CD14-positive monocyte (primary cell): ENCODE data around the gene DCLRE1A. TPM values are rescaled to one million over a fixed set of nuclear protein-coding genes. Genes with fewer than 3 reads are reported as not detected.

Source experiments
- DNase-seq, 3 donors: peaks; one replicate each; pipeline ENCODE4 v3.0.0-alpha.2; 2011 to 2022
- H2AFZ ChIP-seq: 2 replicates; pipeline ENCODE4 v1.6.0; 2012; ENCODE audit warnings: mild to moderate bottlenecking, low read depth, low read length, inconsistent platforms; ENCODE audit not compliant: insufficient read depth, poor library complexity, severe bottlenecking
- H3K27ac ChIP-seq, 2 donors: 1 replicate in 1 of 2; 2 replicates in 1 of 2; pipeline ENCODE4 v1.5.1; 2012 to 2013; ENCODE audit warnings: low read length in 2 of 2, control low read depth in 1 of 2, inconsistent platforms in 1 of 2, low read depth in 1 of 2, mild to moderate bottlenecking in 1 of 2
- H3K27me3 ChIP-seq, 2 donors: one replicate each; pipeline versions ENCODE4 v1.6.0 to v1.6.1; 2011 to 2013; ENCODE audit warnings: low read length in 2 of 2; ENCODE audit not compliant: control insufficient read depth in 2 of 2, insufficient read depth in 2 of 2
- H3K36me3 ChIP-seq, 2 donors: replicated peaks in 1 of 2; 1 replicate in 1 of 2; 2 replicates in 1 of 2; pipeline versions ENCODE4 v1.5.1 to v1.6.1; 2012 to 2013; ENCODE audit warnings: low read length in 2 of 2, control low read depth in 1 of 2, inconsistent platforms in 1 of 2, mild to moderate bottlenecking in 1 of 2; ENCODE audit not compliant: insufficient read depth in 2 of 2, control insufficient read depth in 1 of 2
- H3K4me1 ChIP-seq, 2 donors: 1 replicate in 1 of 2; 2 replicates in 1 of 2; pipeline versions ENCODE4 v1.5.1 to v1.6.1; 2012 to 2013; ENCODE audit warnings: low read length in 2 of 2, control low read depth in 1 of 2, inconsistent platforms in 1 of 2, mild to moderate bottlenecking in 1 of 2, moderate library complexity in 1 of 2; ENCODE audit not compliant: insufficient read depth in 2 of 2, control insufficient read depth in 1 of 2
- H3K4me2 ChIP-seq: replicated peaks from 2 replicates; pipeline ENCODE3; 2012; ENCODE audit warnings: low read length, moderate library complexity, mild to moderate bottlenecking; ENCODE audit not compliant: poor library complexity, severe bottlenecking; ENCODE audit errors: extremely low read depth
- H3K4me3 ChIP-seq, 3 experiments: fragments of 200-600 bp in 1 of 3; sonication (generic) in 1 of 3; replicated peaks in 1 of 3; 1 replicate in 2 of 3; 2 replicates in 1 of 3; pipeline ENCODE4 v1.5.1; 2011 to 2013; ENCODE audit warnings: low read length in 3 of 3, mild to moderate bottlenecking in 3 of 3, control low read depth in 2 of 3, low read depth in 2 of 3, inconsistent platforms in 1 of 3, moderate library complexity in 1 of 3
- H3K79me2 ChIP-seq: 2 replicates; pipeline ENCODE4 v1.6.0; 2012; ENCODE audit warnings: mild to moderate bottlenecking, control low read depth, inconsistent platforms, low read length, moderate library complexity; ENCODE audit not compliant: insufficient read depth
- H3K9ac ChIP-seq: 2 replicates; pipeline ENCODE4 v1.6.0; 2017; ENCODE audit warnings: low read length, mild to moderate bottlenecking; ENCODE audit not compliant: insufficient read depth, poor library complexity, severe bottlenecking
- H3K9me3 ChIP-seq, 2 donors: replicated peaks in 1 of 2; 1 replicate in 1 of 2; 2 replicates in 1 of 2; pipeline versions ENCODE4 v1.5.1 to v1.6.1; 2012 to 2013; ENCODE audit warnings: low read length in 2 of 2, control low read depth in 1 of 2; ENCODE audit not compliant: control insufficient read depth in 1 of 2, insufficient read depth in 1 of 2
- H4K20me1 ChIP-seq: 2 replicates; pipeline ENCODE4 v1.6.0; 2012; ENCODE audit warnings: mild to moderate bottlenecking, low read length, control low read depth, moderate library complexity; ENCODE audit not compliant: insufficient read depth
- H3K27ac Mint-ChIP-seq, 7 donors: one replicate each; pipeline ENCODE4 v1.8.0; 2020; ENCODE audit warnings: mild to moderate bottlenecking in 7 of 7, mixed read lengths in 7 of 7, moderate library complexity in 6 of 7, inconsistent platforms in 2 of 7
- H3K27me3 Mint-ChIP-seq, 3 donors: one replicate each; pipeline ENCODE4 v1.8.0; 2021 to 2022; ENCODE audit warnings: low read depth in 3 of 3, mild to moderate bottlenecking in 3 of 3, mixed read lengths in 3 of 3, moderate library complexity in 3 of 3, inconsistent platforms in 1 of 3
- H3K36me3 Mint-ChIP-seq, 2 donors: one replicate each; pipeline ENCODE4 v1.8.0; 2020; ENCODE audit warnings: mixed read lengths in 2 of 2, inconsistent platforms in 1 of 2, mild to moderate bottlenecking in 1 of 2
- H3K4me1 Mint-ChIP-seq: one replicate; pipeline ENCODE4 v1.8.0; 2020; ENCODE audit warnings: mild to moderate bottlenecking, mixed read lengths
- H3K4me3 Mint-ChIP-seq, 2 donors: one replicate each; pipeline ENCODE4 v1.8.0; 2020; ENCODE audit warnings: mild to moderate bottlenecking in 2 of 2, mixed read lengths in 2 of 2, moderate library complexity in 1 of 2
- H3K9me3 Mint-ChIP-seq, 7 donors: one replicate each; pipeline ENCODE4 v1.8.0; 2020 to 2022; ENCODE audit warnings: mixed read lengths in 7 of 7, mild to moderate bottlenecking in 6 of 7, moderate library complexity in 6 of 7, inconsistent platforms in 2 of 7
- WGBS: methylation state at CpG from one replicate; pipeline ENCODE4 v1.1.5; 2013; ENCODE audit warnings: missing lambda C conversion rate; ENCODE audit not compliant: insufficient coverage; 5-methylcytosine and 5-hydroxymethylcytosine counted together
- intact Hi-C, 2 donors: fragments of 100-400 bp; cut with micrococcal nuclease; formaldehyde crosslinking; loops; one replicate each; pipeline versions ENCODE4 v1.15.0 to v1.15.1; 2023
- polyA plus RNA-seq, 3 donors: library from polyadenylated mRNA; depleted of rRNA in 1 of 3; unstranded in 2 of 3; stranded (reverse) in 1 of 3; fragments of 300-500 nt in 2 of 3; fragments of >200 nt in 1 of 3; fragmentation: Illumina TruSeq in 2 of 3; gene quantifications; 1 replicate in 2 of 3; 2 replicates in 1 of 3; pipeline ENCODE4 v1.2.3, GENCODE V29; 2012 to 2021
- TF ChIP-seq, protein P1 (sequence below): fragments of 200-600 bp; IDR thresholded peaks from one replicate; pipeline ENCODE4 v1.8.0; 2022; ENCODE audit warnings: antibody characterized with exemption, mild to moderate bottlenecking

Gene DCLRE1A
- polyA plus RNA-seq, 3 donors = 1.00 to 1.3 (median 1.3) TPM

DNA sequence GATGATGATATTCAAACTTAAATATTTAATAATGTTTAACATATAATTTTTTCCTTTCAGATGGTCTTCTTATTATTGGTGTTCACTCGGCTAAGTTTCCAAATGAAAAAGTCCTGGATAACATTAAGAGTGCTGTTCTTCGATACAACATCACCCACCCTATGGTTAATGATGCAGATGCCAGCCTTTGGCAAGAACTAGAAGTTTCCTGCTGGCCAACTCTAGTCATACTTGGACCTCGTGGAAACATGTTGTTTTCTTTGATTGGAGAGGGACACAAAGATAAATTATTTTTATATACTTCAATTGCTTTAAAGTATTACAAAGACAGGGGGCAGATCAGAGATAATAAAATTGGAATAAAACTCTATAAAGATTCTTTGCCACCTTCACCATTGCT lies 22.6 kb upstream of the DCLRE1A start:
- TF ChIP-seq, protein P1, sequence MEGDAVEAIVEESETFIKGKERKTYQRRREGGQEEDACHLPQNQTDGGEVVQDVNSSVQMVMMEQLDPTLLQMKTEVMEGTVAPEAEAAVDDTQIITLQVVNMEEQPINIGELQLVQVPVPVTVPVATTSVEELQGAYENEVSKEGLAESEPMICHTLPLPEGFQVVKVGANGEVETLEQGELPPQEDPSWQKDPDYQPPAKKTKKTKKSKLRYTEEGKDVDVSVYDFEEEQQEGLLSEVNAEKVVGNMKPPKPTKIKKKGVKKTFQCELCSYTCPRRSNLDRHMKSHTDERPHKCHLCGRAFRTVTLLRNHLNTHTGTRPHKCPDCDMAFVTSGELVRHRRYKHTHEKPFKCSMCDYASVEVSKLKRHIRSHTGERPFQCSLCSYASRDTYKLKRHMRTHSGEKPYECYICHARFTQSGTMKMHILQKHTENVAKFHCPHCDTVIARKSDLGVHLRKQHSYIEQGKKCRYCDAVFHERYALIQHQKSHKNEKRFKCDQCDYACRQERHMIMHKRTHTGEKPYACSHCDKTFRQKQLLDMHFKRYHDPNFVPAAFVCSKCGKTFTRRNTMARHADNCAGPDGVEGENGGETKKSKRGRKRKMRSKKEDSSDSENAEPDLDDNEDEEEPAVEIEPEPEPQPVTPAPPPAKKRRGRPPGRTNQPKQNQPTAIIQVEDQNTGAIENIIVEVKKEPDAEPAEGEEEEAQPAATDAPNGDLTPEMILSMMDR = no peak

DNA sequence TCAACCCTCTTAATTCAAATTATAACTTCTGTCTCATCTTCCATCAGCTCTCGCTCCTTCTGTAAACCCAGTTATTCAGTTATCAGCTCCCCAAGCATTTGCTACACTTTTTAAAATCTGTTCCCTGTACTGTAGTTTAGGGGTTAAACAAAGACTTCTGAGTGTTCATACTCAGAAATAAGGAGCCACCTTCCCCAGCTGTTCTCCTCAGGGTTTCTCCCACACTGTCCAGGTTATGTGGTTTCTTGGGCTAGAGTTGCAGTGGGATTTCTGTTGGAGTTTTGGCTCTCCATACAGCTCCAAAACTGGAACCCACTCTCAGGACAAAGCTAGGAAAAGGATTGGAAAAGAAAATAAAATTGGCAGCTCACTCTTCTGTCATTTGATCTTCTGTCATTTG lies 21.3 kb upstream of the DCLRE1A start:
- Histone ChIP-seq H2AFZ (no peak overlapping the region), H3K9ac (no peak overlapping the region), H3K27ac (no peak overlapping the region), H3K4me2 (no peak overlapping the region), H3K27me3 (no peaks in the 10 kb centered on the region), H3K4me1 (no peaks in the 10 kb centered on the region), H3K36me3 (peaks cover 12 to 21% of the 10 kb centered on the region in 2 donors), H3K79me2 (peaks cover 43% of the 10 kb centered on the region), H4K20me1 (peaks cover 20% of the 10 kb centered on the region), H3K4me3 (no peak overlapping the region), H3K9me3 (no peaks in the 10 kb centered on the region)
- peak overlapping the region in 1 of 7 donors; percentile 41 for H3K27ac Mint-ChIP-seq
- DNase-seq = no peak
- H3K36me3 Mint-ChIP-seq = peaks cover 28 to 37% of the 10 kb centered on the region in 2 donors
- peaks cover 11% of the 10 kb centered on the region for H3K4me1 Mint-ChIP-seq
- H3K27me3 Mint-ChIP-seq = peaks cover 0 to 2% (median 0%) of the 10 kb centered on the region in 3 donors
- WGBS = no CpG with 5 or more reads among the region's 1 CpG
- H3K4me3 Mint-ChIP-seq = no peak overlapping the region
- intact Hi-C loops = no loop called here
- TF ChIP-seq, protein P1 = no peak
- peaks cover 0 to 3% (median 0%) of the 10 kb centered on the region in 7 donors for H3K9me3 Mint-ChIP-seq

More for the DNA sequence above, 22.6 kb upstream of the DCLRE1A start:
- Histone ChIP-seq H3K27ac (no peak overlapping the region), H3K9ac (no peak overlapping the region), H3K36me3 (peaks cover 20% of the 10 kb centered on the region in 2 donors), H3K27me3 (no peaks in the 10 kb centered on the region), H4K20me1 (peaks cover 12% of the 10 kb centered on the region), H3K4me1 (no peaks in the 10 kb centered on the region), H2AFZ (no peak overlapping the region), H3K9me3 (no peaks in the 10 kb centered on the region), H3K4me2 (no peak overlapping the region), H3K4me3 (no peak overlapping the region), H3K79me2 (peaks cover 31% of the 10 kb centered on the region)
- Mint-ChIP-seq H3K4me3 (no peak overlapping the region), H3K27me3 (peaks cover 0 to 2% (median 0%) of the 10 kb centered on the region in 3 donors), H3K9me3 (peaks cover 0 to 3% (median 0%) of the 10 kb centered on the region in 7 donors), H3K36me3 (peaks cover 32 to 41% of the 10 kb centered on the region in 2 donors), H3K27ac (no peak overlapping the region), H3K4me1 (peaks cover 11% of the 10 kb centered on the region)
- no CpG with 5 or more reads among the region's 3 CpGs for WGBS
- intact Hi-C loops = no loop called here
- no peak for DNase-seq
